GM12874 (cell line): ENCODE results near the gene COL27A1.

ENCODE experiments used
- TF ChIP-seq, protein P1 (sequence below): IDR thresholded peaks from 2 replicates; pipeline ENCODE4 v1.5.1; 2011; ENCODE audit warnings: low read depth, mild to moderate bottlenecking, control low read depth, low read length, moderate library complexity; ENCODE audit not compliant: insufficient read depth

Gene COL27A1

DNA sequence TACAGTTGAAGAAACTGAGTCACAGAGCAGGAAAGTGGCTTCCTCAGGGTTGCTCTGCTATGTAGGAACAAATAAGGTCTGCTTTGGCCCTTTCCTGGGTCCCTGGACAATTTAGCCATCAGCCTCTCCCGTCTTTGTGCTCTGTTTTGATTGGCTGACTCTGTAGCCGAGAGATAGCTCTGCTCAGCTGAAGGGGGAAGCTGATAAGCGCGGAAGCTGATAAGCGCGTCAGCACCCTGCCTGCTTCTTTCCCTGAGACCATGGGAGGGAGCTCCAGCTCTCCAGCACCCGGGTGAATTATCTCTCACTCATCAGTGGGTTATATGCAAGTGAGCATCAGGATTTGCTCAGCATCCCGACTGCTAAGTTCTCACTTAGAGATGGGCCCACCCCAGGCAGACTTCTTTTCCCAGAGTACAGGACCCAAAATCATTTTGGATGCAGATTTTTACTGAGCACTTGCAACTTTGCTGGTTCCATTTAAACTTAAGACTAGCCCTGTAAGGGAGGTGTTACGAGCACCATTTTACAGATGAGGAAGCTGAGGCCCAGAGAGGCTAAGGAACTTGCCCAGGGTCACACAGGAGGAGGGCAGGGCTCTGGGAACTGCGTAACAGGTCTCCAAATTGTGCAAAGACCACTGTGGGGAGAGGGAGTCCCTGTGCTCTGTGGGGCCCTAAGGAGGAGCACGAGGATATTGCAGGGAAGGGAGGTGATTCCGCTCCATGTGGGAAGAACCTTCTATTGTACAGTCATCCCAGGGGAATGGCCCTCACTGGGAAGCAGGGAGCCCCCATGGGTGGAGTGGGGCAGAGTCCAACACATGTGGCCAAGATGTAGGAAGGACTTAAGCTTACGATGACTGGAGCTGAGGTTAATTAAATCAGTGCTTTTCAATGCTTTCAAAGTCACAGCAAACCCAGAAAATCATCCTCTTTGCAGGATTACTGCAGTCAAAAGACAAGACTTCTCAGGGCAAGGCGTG, 83.8 kb downstream of the COL27A1 start:
- TF ChIP-seq, protein P1, sequence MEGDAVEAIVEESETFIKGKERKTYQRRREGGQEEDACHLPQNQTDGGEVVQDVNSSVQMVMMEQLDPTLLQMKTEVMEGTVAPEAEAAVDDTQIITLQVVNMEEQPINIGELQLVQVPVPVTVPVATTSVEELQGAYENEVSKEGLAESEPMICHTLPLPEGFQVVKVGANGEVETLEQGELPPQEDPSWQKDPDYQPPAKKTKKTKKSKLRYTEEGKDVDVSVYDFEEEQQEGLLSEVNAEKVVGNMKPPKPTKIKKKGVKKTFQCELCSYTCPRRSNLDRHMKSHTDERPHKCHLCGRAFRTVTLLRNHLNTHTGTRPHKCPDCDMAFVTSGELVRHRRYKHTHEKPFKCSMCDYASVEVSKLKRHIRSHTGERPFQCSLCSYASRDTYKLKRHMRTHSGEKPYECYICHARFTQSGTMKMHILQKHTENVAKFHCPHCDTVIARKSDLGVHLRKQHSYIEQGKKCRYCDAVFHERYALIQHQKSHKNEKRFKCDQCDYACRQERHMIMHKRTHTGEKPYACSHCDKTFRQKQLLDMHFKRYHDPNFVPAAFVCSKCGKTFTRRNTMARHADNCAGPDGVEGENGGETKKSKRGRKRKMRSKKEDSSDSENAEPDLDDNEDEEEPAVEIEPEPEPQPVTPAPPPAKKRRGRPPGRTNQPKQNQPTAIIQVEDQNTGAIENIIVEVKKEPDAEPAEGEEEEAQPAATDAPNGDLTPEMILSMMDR = no peak

DNA sequence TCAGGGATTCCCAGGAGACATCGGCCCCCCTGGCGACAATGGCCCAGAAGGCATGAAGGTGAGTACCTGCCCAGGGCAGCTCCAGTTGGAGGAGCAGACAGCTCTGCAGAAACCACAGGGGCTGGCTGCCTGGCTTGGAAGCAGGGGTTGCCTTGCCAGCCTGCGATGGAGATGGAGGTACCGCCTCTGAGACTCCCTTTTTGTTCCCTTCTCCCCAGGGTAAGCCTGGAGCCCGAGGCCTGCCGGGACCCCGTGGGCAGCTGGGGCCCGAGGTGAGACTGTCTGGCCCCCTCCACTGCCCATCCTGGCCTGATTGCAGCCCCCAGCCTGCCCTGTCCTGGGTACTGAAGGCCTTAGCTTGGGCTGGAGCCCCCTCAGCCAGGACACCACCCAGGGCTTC, 84.9 kb downstream of the COL27A1 start:
- TF ChIP-seq, protein P1 = no peak

DNA sequence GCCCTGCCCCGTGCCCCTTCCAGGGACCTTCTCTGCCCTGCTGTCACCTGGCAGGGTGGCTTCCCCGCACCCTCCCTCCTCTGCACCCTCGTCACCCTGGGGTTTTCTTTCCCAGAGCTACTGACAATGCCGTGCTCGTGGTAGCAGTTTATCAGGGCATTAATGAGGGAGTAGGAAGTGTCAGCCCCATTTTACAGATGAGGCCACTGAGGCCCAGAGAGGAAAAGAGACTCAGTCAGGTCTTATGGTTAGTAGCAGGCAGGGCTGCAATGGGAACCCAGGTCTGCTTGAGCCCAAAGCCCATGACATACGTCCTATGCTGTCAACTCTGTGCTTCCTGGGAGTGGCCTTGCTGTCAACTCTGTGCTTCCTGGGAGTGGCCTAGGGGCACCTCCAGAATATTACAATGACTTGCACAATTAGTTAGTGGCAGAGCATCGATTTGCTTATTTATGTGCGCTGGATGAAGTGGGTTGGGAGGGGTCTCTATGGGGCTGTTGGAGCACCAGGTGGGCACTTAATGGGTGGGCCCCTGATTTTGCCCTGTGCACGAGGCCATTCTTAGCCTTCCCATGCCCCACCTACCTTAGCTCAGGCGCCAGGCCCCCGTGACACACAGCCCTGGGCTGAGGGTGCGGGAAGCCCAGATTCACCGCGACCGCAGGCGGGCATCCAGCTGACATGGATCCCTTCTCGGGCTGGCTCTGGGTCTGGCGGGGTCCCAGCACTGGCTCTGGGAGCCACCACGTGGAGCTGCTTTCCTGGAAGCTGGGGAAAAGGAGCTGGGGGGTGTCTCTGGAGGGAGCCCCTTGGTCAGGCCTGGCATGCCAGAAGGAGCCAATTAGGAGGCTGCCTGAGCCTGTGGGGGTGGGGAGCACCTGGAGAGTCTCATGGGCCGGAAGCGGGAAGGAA, 85.6 kb downstream of the COL27A1 start:
- TF ChIP-seq, protein P1 = no peak

DNA sequence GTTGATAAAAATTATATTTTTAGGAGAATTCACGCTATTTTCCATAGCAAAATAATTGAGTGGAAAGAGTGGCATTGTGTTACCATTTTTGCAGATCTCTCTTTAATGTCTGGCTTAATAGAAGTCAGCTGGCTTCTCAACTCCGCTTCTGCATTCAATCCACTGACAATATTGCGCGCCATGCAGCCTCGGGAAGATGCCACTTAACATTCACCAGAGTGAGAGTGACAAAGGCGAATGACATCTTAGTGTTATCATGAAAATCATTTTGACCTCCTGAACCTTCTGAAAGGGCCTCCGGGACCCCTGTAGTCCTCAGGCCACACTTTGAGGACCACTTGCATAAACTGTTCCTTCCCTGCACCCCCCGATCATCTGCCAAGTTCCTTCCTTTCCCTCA, 87.5 kb downstream of the COL27A1 start:
- TF ChIP-seq, protein P1 = no peak

DNA sequence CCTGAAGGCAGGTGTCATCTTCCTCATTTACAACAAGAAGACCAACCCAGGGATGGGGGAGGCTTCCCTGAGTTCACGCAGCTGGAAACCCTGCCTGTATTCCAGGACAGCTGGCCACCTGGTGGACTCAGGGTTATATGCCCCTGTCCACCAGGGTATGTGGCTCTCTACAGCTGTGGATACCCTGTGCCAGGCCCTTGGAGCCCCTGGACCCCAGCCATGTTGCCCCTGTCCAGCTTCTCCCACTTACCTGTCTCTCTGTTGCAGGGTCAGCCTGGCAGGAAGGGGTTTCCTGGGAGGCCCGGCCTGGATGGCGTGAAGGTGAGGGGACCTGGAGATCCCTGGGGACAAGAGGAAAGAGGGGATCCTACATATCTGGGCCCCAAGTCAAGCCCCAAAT, 87.9 kb downstream of the COL27A1 start:
- TF ChIP-seq, protein P1 = no peak

DNA sequence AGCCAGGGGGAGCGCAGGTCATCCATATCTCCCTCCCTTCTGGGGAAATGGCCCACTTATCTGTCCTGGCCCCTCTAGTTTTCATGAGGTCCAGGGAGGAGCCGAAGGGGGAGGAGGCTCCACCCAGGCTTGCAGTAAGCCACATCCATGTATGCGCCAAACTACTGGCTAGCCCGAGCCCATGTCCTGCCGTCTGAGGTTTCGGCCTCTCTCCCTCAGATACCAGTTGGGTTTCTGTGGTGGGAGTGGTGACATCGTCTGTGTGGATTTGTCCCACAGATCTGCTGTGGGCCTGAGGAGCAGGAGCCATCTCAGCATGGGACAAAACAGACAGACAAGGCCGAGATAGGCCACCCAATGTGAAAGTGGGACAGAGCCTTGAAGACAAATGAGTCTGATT, 89.2 kb downstream of the COL27A1 start:
- TF ChIP-seq, protein P1 = no peak

DNA sequence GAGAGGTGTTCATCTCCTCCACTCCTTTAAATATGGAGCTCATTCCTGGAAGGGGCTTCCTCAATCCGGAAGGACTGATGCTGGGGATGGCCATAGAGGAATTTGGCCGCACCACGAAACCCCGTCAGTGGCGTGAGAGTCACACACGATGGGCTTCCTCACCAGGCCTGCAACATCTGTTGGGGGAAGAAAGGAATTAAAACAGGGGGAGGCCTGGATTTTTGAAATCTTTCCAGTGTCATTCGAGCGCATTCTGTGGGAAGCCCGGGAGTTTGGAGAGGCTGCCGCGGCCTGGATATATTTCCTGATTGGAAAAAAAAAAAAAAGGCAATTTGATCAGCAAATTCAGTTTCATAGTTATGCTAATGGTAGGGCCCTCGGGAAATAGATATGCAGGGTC, 91.2 kb downstream of the COL27A1 start:
- TF ChIP-seq, protein P1 = no peak
